ENCODE measurements around the gene OR6J1. TPM values are rescaled to one million over a fixed set of nuclear protein-coding genes. Genes with fewer than 3 reads are reported as not detected.

Gene OR6J1
- total and polyA plus RNA-seq, 10 of the 15 experiments (the other 5 are each of a cell fraction or from before 2014, with no cell fraction given): not detected

DNA sequence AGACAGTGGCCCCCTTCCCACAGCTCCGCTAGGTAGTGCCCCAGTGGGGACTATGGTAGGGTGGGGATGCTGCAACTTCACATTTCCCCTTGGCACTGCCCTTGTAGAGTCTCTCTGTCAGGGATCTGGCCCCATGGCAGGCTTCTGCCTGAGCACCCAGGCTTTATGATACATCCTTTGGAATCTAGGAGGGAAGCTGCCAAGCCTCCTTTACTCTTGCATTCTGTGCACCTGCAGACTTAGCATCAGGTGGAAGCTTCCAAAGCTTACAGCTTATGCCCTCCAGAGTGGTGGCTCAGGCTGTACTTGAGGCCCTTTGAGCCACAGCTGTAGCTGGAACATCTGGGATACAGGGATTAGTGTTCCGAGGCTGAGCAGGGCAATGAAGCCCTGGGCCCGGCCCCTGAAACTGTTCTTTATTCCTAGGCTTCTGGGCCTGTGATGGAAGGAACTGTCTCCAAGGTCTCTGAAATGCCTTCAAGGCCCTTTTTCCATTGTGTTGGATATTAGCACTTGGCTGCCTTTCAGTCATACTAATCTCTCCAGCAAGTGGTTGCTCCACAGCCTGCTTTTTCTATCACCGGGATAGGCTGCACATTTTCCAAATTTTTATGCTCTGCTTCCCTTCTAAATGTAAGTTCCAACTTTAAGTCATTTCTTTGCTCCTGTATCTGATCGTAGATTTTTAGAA, 22.2 kb upstream of the OR6J1 start:
- H3K4me2 ChIP-seq (ENCODE audit: control insufficient read depth, insufficient read depth): no peak overlapping the region
- no peaks in the 10 kb centered on the region for H3K79me2 ChIP-seq (ENCODE audit: control insufficient read depth, insufficient read depth, low read length)
- POLR2A ChIA-PET: no interaction called here
- H3K9me3 ChIP-seq (replicated peaks; ENCODE audit: control insufficient read depth, insufficient read depth, low read length): no peaks in the 10 kb centered on the region
- no peak overlapping the region for H3K4me3 ChIP-seq
- DNase-seq (ENCODE audit: low read depth, low spot score) (no peak), FAIRE-seq (no peak), ATAC-seq (no peak)
- RAD21 ChIA-PET (ENCODE audit: unreplicated experiment): no interaction called here
- 42% methylated on average over 5 of the region's 5 CpGs for WGBS (ENCODE audit: insufficient coverage, insufficient replicate concordance, low lambda C conversion rate, missing lambda C conversion rate)
- TF ChIP-seq EZH2 (IDR thresholded peaks at IDR 0.05; ENCODE audit: borderline replicate concordance, control insufficient read depth, low read depth, low read length) (no peak), ZSCAN29 (IDR thresholded peaks at IDR 0.05) (no peak), NFYB (IDR thresholded peaks at IDR 0.05; ENCODE audit: insufficient read depth, low read depth, low read length) (no peak), POU2F2 (IDR thresholded peaks at IDR 0.05; ENCODE audit: borderline replicate concordance, low read depth, low read length) (no peak), NFXL1 (IDR thresholded peaks at IDR 0.05; ENCODE audit: borderline replicate concordance) (no peak), CREB1 (IDR thresholded peaks at IDR 0.05; ENCODE audit: low read depth) (no peak)
- TF ChIP-seq, protein P1, sequence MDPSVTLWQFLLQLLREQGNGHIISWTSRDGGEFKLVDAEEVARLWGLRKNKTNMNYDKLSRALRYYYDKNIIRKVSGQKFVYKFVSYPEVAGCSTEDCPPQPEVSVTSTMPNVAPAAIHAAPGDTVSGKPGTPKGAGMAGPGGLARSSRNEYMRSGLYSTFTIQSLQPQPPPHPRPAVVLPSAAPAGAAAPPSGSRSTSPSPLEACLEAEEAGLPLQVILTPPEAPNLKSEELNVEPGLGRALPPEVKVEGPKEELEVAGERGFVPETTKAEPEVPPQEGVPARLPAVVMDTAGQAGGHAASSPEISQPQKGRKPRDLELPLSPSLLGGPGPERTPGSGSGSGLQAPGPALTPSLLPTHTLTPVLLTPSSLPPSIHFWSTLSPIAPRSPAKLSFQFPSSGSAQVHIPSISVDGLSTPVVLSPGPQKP (IDR thresholded peaks at IDR 0.05; ENCODE audit: low read depth, low read length): no peak
- CTCF ChIA-PET: interaction anchor here (1.0 to 1.4 kb wide), 3 partner anchors 8 to 22 kb away, joined by 3 to 4 read pairs (median 3); partner anchors contain the start of gene OR6J1
- no peaks in the 10 kb centered on the region for H4K20me1 ChIP-seq (ENCODE audit: control insufficient read depth, insufficient read depth)
- H3K36me3 ChIP-seq (ENCODE audit: control insufficient read depth in 2 of 2, insufficient read depth in 2 of 2, low read length in 1 of 2): no peaks in the 10 kb centered on the region
- no peak overlapping the region for H2AFZ ChIP-seq (ENCODE audit: control insufficient read depth, low read depth, low read length)
- H3K4me1 ChIP-seq (ENCODE audit: control insufficient read depth, insufficient read depth, low read length): no peaks in the 10 kb centered on the region
- BruUV-seq (replicated peaks): no TSS peak
- H3K9ac ChIP-seq (ENCODE audit: control insufficient read depth, insufficient read depth, low read length): no peak overlapping the region
- intact Hi-C loops (cut with micrococcal nuclease; ENCODE audit: unreplicated experiment) (no loop called here), in situ Hi-C loops (cut with MboI) (no loop called here)
- no peaks in the 10 kb centered on the region for H3K27me3 ChIP-seq (replicated peaks in 1 of 2; ENCODE audit: control insufficient read depth in 2 of 2, insufficient read depth in 2 of 2, low read length in 1 of 2)
- SMC1A ChIA-PET (ENCODE audit: uncharacterized antibody, unreplicated experiment): interaction anchor here (1.3 kb wide), 1 partner anchor 9 kb away, joined by 4 read pairs; no protein-coding TSS in a partner anchor
- no peak overlapping the region for H3K27ac ChIP-seq (ENCODE audit: control insufficient read depth, insufficient read depth)
